HepG2 (cell line): ENCODE measurements around the gene CEP128.

ENCODE experiments used
- KAT2B ChIP-seq: fragments of 150-350 bp; IDR thresholded peaks from 2 replicates; pipeline ENCODE4 v1.6.1; 2014; ENCODE audit warnings: low read depth, low read length, borderline replicate concordance
- SMAD1 ChIP-seq: sonication (generic); formaldehyde crosslinking; IDR thresholded peaks from 2 replicates; pipeline ENCODE4 v1.4.0; 2020; ENCODE audit warnings: missing genetic modification reagents, low read depth, mild to moderate bottlenecking, borderline replicate concordance
- TCF7L2 ChIP-seq: IDR thresholded peaks from 2 replicates; pipeline ENCODE4 v1.6.1; 2011; ENCODE audit warnings: mild to moderate bottlenecking, low read depth, low read length, moderate library complexity
- ZKSCAN8 ChIP-seq: IDR thresholded peaks from 2 replicates; pipeline ENCODE4 v1.6.1; 2016; ENCODE audit warnings: borderline replicate concordance, missing genetic modification reagents, missing compliant biosample characterization

GRCh38 chr14:80705241-80705980 lies 236.1 kb downstream of the CEP128 start:
- TF ChIP-seq ZKSCAN8 (CRISPR knock-in tag), result no peak
- TF ChIP-seq SMAD1 (CRISPR knock-in tag), result no peak
- TF ChIP-seq KAT2B, result no peak
- no peak for TF ChIP-seq TCF7L2
